Loucy (cell line): ENCODE measurements around the gene TENT5A.

ENCODE experiments used
- H2AFZ ChIP-seq: fragments of 200-600 bp; sonication (generic); 2 replicates; pipeline ENCODE4 v1.6.0; 2016; ENCODE audit warnings: antibody characterized with exemption, mild to moderate bottlenecking, low read length, moderate library complexity
- H3F3A ChIP-seq: fragments of 200-600 bp; 2 replicates; pipeline ENCODE4 v1.6.0; 2016; ENCODE audit warnings: antibody characterized with exemption, low read depth, mild to moderate bottlenecking
- H3K27me3 ChIP-seq: fragments of 200-600 bp; sonication (generic); 2 replicates; pipeline ENCODE4 v1.6.1; 2014; ENCODE audit warnings: low read length, mild to moderate bottlenecking; ENCODE audit not compliant: insufficient read depth, poor library complexity, severe bottlenecking
- H3K36me3 ChIP-seq: fragments of 200-600 bp; sonication (generic); 2 replicates; pipeline ENCODE4 v1.6.1; 2016; ENCODE audit warnings: low read length; ENCODE audit not compliant: insufficient read depth
- H3K4me1 ChIP-seq: fragments of 200-600 bp; sonication (generic); 2 replicates; pipeline ENCODE4 v1.5.1; 2014; ENCODE audit warnings: low read length, mild to moderate bottlenecking; ENCODE audit not compliant: insufficient read depth, poor library complexity, severe bottlenecking
- H3K4me2 ChIP-seq: fragments of 200-600 bp; sonication (generic); 2 replicates; pipeline ENCODE4 v1.6.0; 2014; ENCODE audit warnings: antibody characterized with exemption, low read length, low read depth, mild to moderate bottlenecking; ENCODE audit not compliant: poor library complexity, severe bottlenecking
- H3K4me3 ChIP-seq: fragments of 200-600 bp; sonication (generic); 2 replicates; pipeline ENCODE4 v1.5.1; 2014; ENCODE audit warnings: low read length, mild to moderate bottlenecking, mixed read lengths; ENCODE audit not compliant: poor library complexity, severe bottlenecking
- H3K79me2 ChIP-seq: fragments of 200-600 bp; sonication (generic); 2 replicates; pipeline ENCODE4 v1.6.1; 2014; ENCODE audit warnings: low read length; ENCODE audit not compliant: insufficient read depth
- H3K9ac ChIP-seq: fragments of 200-600 bp; sonication (generic); 2 replicates; pipeline ENCODE4 v1.6.0; 2014; ENCODE audit warnings: mild to moderate bottlenecking, low read depth, low read length, moderate library complexity; ENCODE audit not compliant: poor library complexity, severe bottlenecking
- H3K9me2 ChIP-seq: fragments of 200-600 bp; sonication (generic); replicated peaks from 2 replicates; pipeline ENCODE4 v1.6.1; 2016; ENCODE audit warnings: low read depth, low read length, mixed read lengths
- H3K9me3 ChIP-seq: fragments of 200-600 bp; sonication (generic); 2 replicates; pipeline ENCODE4 v1.6.1; 2014; ENCODE audit warnings: mild to moderate bottlenecking, antibody characterized with exemption, low read length, low read depth; ENCODE audit not compliant: insufficient read depth
- H4K20me1 ChIP-seq: fragments of 200-600 bp; sonication (generic); 2 replicates; pipeline ENCODE4 v1.6.0; 2014; ENCODE audit warnings: antibody characterized with exemption, low read length, mild to moderate bottlenecking; ENCODE audit not compliant: insufficient read depth, poor library complexity, severe bottlenecking
- EZH2phosphoT487 ChIP-seq: fragments of 200-600 bp; IDR thresholded peaks from 2 replicates; pipeline ENCODE4 v1.6.1; 2018; ENCODE audit warnings: antibody characterized with exemption, mild to moderate bottlenecking, moderate library complexity, borderline replicate concordance
- TF ChIP-seq, protein P1 (sequence below): fragments of 200-600 bp; sonication (generic); conservative IDR thresholded peaks from 2 replicates; pipeline ENCODE4 v1.5.1; 2014; ENCODE audit warnings: mild to moderate bottlenecking, antibody characterized with exemption, low read length

The TENT5A gene

DNA sequence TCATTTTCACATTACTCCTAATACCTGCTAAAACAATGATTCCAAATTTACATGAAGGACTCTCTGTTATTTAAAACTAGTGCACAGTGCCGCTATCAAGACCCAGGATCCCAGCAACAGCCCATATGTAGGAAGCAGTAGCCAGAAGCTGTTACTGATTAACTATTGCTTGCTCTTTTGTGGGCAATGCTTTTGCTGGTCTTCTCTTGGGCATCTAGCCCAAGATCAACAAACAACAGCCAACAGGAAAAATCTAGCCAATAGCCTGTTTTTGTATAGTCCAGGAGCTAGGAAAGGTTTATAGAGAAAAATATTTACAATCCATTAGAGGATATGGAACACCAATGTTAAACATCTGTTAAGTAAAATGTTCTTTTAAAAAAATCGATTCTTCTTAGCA is 22.1 kb upstream of the TENT5A start:
- Histone ChIP-seq H3K9me2 (no peaks in the 10 kb centered on the region), H3K36me3 (no peaks in the 10 kb centered on the region), H3K27me3 (no peaks in the 10 kb centered on the region), H4K20me1 (no peaks in the 10 kb centered on the region), H3K9ac (no peak overlapping the region), H3K4me1 (peaks cover 41% of the 10 kb centered on the region), H3K4me3 (no peak overlapping the region), H3K9me3 (no peaks in the 10 kb centered on the region), H3F3A (no peaks in the 10 kb centered on the region), H3K4me2 (no peak overlapping the region), H3K79me2 (no peaks in the 10 kb centered on the region), H2AFZ (0 out of 2 replicates have a peak overlapping the region, but pooled peaks have one; percentile 30)
- TF ChIP-seq EZH2phosphoT487, result no peak
- TF ChIP-seq, protein P1, sequence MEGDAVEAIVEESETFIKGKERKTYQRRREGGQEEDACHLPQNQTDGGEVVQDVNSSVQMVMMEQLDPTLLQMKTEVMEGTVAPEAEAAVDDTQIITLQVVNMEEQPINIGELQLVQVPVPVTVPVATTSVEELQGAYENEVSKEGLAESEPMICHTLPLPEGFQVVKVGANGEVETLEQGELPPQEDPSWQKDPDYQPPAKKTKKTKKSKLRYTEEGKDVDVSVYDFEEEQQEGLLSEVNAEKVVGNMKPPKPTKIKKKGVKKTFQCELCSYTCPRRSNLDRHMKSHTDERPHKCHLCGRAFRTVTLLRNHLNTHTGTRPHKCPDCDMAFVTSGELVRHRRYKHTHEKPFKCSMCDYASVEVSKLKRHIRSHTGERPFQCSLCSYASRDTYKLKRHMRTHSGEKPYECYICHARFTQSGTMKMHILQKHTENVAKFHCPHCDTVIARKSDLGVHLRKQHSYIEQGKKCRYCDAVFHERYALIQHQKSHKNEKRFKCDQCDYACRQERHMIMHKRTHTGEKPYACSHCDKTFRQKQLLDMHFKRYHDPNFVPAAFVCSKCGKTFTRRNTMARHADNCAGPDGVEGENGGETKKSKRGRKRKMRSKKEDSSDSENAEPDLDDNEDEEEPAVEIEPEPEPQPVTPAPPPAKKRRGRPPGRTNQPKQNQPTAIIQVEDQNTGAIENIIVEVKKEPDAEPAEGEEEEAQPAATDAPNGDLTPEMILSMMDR, result no peak

DNA sequence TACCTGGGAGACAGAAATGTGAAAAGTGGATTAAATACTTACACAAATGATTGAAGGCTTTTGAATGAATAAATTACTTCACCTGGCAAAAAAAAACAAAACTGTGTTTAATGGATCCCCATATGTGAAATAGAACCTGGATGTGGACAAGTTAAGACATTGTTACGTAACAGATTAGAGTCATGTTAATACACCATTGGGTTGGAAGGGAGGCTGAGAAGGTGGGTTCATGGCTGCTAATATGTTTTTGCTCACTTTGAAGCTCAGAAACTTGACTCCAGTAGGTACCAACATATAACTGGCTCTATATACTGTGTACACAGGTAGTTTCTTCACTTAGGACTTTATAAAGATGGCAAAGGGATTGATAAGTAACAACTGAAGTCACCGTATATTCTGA is 21.4 kb upstream of the TENT5A start:
- Histone ChIP-seq H3K9ac (no peak overlapping the region), H3F3A (no peaks in the 10 kb centered on the region), H4K20me1 (no peaks in the 10 kb centered on the region), H3K36me3 (no peaks in the 10 kb centered on the region), H3K27me3 (no peaks in the 10 kb centered on the region), H3K4me2 (no peak overlapping the region), H3K4me3 (no peak overlapping the region), H3K9me3 (no peaks in the 10 kb centered on the region), H3K4me1 (peaks cover 47% of the 10 kb centered on the region), H3K9me2 (no peaks in the 10 kb centered on the region), H2AFZ (no peak overlapping the region), H3K79me2 (no peaks in the 10 kb centered on the region)
- TF ChIP-seq, protein P1, result no peak
- TF ChIP-seq EZH2phosphoT487, result no peak

DNA sequence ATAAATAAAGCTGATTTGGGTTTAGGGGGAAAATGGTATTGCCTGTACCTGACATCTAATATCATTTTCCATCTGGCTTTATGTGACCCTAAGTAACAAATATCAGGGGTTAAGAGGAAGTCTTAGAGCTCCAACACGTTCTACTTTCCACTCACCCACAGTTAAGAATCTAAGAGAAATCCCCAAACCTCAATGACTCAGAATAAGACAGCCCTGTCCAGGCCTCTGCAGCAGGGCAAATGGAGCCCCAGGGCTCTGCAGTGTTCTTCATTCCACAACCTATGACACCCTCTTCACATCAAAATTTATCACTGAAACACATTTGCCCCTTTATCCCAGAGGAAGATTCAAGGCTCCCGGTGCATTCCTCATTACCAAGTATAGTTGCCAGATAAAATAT is 20.3 kb upstream of the TENT5A start:
- Histone ChIP-seq H3F3A (peaks cover 4% of the 10 kb centered on the region; the same call in 1 of the 2 replicates), H3K4me2 (no peak overlapping the region), H3K79me2 (peaks cover 3% of the 10 kb centered on the region; the same call in 1 of the 2 replicates), H3K9me3 (no peaks in the 10 kb centered on the region), H3K4me1 (peaks cover 59% of the 10 kb centered on the region), H4K20me1 (no peaks in the 10 kb centered on the region), H3K27me3 (no peaks in the 10 kb centered on the region), H3K36me3 (no peaks in the 10 kb centered on the region), H3K9ac (peak overlapping the region; percentile 10), H3K9me2 (no peaks in the 10 kb centered on the region), H2AFZ (peak overlapping the region; percentile 1; the same call in 1 of the 2 replicates), H3K4me3 (no peak overlapping the region)
- TF ChIP-seq, protein P1, result no peak
- TF ChIP-seq EZH2phosphoT487, result no peak
